ENCODE measurements around the gene IFNLR1.

The IFNLR1 gene

GRCh38 chr1:24125456-24125855, 61.6 kb downstream of the IFNLR1 start:
- in situ Hi-C loops (cut with MboI; ENCODE audit: low sequenced_read_pairs): no loop called here

- in situ Hi-C loops (cut with MboI; ENCODE audit: low sequenced_read_pairs): no loop called here
These were observed 62.1 kb downstream of the IFNLR1 start for GRCh38 chr1:24124980-24125379.

GRCh38 chr1:24123611-24124010, 63.5 kb downstream of the IFNLR1 start:
- in situ Hi-C loops (cut with MboI; ENCODE audit: low sequenced_read_pairs): no loop called here

GRCh38 chr1:24122776-24123175, 64.3 kb downstream of the IFNLR1 start:
- in situ Hi-C loops (cut with MboI; ENCODE audit: low sequenced_read_pairs): no loop called here

- in situ Hi-C loops (cut with MboI; ENCODE audit: low sequenced_read_pairs): no loop called here
These were observed 65.7 kb downstream of the IFNLR1 start for GRCh38 chr1:24121406-24121805.

GRCh38 chr1:24120965-24121364, 66.1 kb downstream of the IFNLR1 start:
- in situ Hi-C loops (cut with MboI; ENCODE audit: low sequenced_read_pairs): no loop called here

- in situ Hi-C loops (cut with MboI; ENCODE audit: low sequenced_read_pairs): no loop called here
These were observed 67.0 kb downstream of the IFNLR1 start for GRCh38 chr1:24119859-24120756.

- in situ Hi-C loops (cut with MboI; ENCODE audit: low sequenced_read_pairs): no loop called here
These were observed 67.6 kb downstream of the IFNLR1 start for GRCh38 chr1:24119489-24119858.

GRCh38 chr1:24118410-24119242, 68.5 kb downstream of the IFNLR1 start:
- in situ Hi-C loops (cut with MboI; ENCODE audit: low sequenced_read_pairs): no loop called here

GRCh38 chr1:24117722-24118409, 69.2 kb downstream of the IFNLR1 start:
- in situ Hi-C loops (cut with MboI; ENCODE audit: low sequenced_read_pairs): no loop called here

- in situ Hi-C loops (cut with MboI; ENCODE audit: low sequenced_read_pairs): no loop called here
These were observed 70.0 kb downstream of the IFNLR1 start for GRCh38 chr1:24117132-24117531.

GRCh38 chr1:24114753-24115152, 72.3 kb downstream of the IFNLR1 start:
- in situ Hi-C loops (cut with MboI; ENCODE audit: low sequenced_read_pairs): no loop called here

GRCh38 chr1:24113641-24114033, 73.5 kb downstream of the IFNLR1 start:
- in situ Hi-C loops (cut with MboI; ENCODE audit: low sequenced_read_pairs): no loop called here

- in situ Hi-C loops (cut with MboI; ENCODE audit: low sequenced_read_pairs): no loop called here
These were observed 74.9 kb downstream of the IFNLR1 start, which contains the start of gene MYOM3 for GRCh38 chr1:24111996-24112779. Gene MYOM3, minus strand, starts transcription at chr1:24112135. Its CDS starts 3,499 bp downstream, at chr1:24108636.

- in situ Hi-C loops (cut with MboI; ENCODE audit: low sequenced_read_pairs): no loop called here
These were observed 75.7 kb downstream of the IFNLR1 start for GRCh38 chr1:24111262-24111995.

- in situ Hi-C loops (cut with MboI; ENCODE audit: low sequenced_read_pairs): no loop called here
These were observed 76.3 kb downstream of the IFNLR1 start for GRCh38 chr1:24110642-24111261.

GRCh38 chr1:24109686-24110475, 77.2 kb downstream of the IFNLR1 start:
- in situ Hi-C loops (cut with MboI; ENCODE audit: low sequenced_read_pairs): no loop called here

- in situ Hi-C loops (cut with MboI; ENCODE audit: low sequenced_read_pairs): no loop called here
These were observed 78.0 kb downstream of the IFNLR1 start for GRCh38 chr1:24109166-24109483.
